GM19328 (cell line): Measurements from ENCODE around the gene AKAP13.

Experiments used
- ATAC-seq: cut with Tn5 transposase; IDR thresholded peaks from one replicate; pipeline ENCODE4 v1.9.1; 2021; ENCODE audit warnings: mild to moderate bottlenecking, moderate library complexity; ENCODE audit not compliant: unreplicated experiment

Gene AKAP13

GRCh38 chr15:85404918-85405866 is 24.8 kb downstream of the AKAP13 start:
- ATAC-seq = no peak

DNA sequence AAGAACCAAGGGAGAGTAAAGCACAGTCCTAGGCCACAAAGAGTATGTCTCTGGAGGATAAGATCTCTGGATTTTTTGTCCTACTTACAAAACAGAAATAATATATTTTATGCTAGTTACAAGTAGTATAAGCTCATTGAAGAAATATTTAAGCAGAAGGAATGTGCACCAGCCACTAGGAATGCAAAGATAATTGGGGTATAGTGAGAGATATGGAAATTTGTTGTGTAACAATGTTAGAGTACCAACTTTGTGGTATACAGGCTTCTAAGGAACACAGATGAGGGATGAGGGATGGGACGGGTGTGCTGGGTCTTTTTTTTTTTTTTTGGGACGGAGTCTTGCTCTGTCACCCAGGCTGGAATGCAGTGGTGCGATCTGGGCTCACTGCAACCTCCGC is 26.5 kb downstream of the AKAP13 start:
- no peak for ATAC-seq

DNA sequence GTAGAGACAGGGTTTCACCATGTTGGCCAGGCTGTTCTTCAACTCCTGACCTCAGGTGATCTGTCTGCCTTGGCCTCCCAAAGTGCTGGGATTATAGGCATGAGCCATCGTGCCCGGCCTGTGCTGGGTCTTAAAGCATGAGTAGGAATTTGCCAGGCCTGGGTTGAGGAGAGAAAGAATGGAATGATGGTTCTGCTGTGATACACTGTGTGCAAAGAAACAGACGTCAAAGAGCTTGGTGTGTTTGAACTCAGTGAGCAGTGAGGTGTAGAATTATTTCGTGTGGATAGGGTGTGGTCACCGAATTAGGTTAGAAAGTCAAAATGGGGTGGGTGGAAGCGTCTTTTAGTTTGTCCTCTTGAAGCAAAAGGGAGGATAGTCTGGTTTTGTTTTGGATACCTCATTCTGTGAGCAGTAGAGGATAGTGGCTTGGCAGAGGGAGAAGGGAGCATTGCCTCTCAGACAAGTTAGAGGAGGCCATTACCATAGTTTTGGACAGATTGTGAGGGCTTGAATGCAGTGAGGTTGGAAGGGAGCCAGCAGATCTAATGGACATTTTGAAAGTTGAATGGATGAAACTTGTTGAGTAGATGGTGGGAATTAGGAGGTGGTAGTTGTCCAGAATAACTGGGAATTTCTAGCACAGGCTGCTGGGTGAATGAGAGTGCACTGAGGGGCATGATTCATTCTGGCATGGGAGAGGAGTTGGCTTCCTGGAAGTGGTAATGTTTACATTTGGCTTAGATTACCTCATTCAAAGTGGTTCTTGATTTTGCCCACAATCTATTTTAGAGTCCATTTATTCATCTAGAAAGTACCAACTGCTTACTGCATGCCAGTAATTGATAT is 27.2 kb downstream of the AKAP13 start:
- peak; percentile 13 for ATAC-seq

DNA sequence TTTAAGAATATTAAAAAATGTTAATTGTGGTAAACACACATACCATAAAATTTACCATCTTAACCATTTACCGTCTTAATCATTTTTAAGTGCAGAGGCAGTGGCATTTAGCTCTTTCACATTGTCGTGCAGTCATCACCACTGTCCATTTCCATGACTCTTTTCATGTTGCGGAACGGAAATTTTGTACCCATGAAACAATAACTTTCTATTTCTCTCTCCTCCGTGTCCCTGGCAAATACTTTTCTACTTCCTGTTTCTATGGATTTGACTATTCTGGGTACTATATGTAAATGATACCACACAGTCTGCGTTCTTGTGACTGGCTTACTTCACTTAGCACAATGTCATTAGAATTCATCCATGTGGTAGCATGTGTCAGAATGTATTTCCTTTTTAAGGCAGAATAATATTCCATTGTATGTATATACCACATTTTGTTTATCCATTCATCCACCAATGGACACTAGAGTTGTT is 27.9 kb downstream of the AKAP13 start:
- peak; percentile 57 for ATAC-seq

- no peak for ATAC-seq
Measured at GRCh38 chr15:85412066-85412465, 31.7 kb downstream of the AKAP13 start.

- peak; percentile 98 for ATAC-seq
Measured at GRCh38 chr15:85412956-85413854, 32.8 kb downstream of the AKAP13 start.

DNA sequence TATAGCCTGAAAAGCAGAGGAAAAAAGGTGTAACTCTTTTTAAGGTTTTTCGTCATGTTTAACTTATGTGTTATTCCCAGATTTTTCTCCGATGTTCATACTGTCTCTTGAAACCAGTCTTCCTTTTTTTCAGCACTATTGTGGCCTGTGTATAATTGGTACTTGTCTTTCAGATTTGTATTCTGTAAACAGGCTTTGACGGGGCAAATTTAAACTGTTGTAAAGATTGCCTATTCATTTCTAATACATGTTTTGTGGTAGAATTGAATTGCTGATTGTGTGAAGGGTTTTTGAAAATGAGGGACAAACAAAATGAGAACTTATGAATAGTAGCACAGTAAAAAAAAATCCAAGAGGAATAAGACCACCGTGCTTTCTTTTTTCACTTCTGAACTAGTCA is 33.6 kb downstream of the AKAP13 start:
- ATAC-seq = no peak

DNA sequence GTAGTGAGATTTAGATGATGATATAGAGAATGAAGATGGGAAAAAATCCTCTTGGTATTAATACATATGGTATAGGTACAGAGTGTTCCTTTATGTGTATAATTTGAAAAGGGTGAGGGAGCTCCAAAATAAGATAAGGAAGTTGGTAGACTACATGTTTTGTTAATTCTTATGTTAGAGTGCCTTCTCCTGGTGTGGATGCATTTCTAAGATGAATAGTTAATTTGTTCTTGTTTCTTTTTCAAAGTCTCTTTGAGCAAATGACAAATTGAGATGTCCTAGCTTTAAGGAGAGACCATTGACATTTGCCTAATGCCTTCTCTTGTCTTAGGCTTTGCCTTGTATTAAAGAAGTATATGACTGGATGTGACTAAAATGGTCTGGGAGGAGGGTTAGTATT is 34.1 kb downstream of the AKAP13 start:
- no peak for ATAC-seq

DNA sequence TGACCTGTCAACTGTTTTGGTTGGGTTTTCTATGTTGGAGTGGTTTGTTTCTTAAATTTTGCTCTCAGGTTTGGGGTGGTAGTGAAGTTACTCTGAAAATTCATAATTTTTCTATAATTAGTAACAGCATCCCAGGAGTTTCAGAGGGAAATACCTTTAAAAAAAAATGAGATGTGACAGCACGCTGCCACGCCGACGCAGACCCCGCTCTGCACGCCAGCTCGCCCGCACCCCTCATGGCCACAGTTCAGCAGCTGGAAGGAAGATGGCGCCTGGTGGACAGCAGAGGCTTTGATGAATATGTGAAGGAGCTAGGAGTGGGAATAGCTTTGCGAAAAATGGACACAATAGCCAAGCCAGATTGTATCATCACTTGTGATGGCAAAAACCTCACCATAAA is 34.6 kb downstream of the AKAP13 start:
- no peak for ATAC-seq

DNA sequence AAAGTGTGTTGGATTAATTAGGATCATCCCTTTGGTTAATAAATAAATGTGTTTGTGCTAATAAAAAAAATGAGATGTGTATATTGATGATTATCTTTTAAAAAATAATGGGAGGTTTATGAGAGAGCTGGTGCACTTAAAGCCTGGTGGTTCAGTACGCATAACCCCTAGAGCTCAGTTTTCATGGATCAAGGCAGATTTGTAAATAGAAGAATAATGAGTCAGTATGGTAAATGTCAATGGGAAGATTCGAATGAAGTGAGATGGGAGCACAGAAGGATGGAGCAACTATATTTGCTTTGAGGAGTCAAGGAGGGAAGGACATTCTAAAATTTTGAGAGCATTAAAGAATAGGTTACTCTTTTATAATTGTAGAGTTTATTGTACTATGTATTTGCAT is 35.4 kb downstream of the AKAP13 start:
- no peak for ATAC-seq

DNA sequence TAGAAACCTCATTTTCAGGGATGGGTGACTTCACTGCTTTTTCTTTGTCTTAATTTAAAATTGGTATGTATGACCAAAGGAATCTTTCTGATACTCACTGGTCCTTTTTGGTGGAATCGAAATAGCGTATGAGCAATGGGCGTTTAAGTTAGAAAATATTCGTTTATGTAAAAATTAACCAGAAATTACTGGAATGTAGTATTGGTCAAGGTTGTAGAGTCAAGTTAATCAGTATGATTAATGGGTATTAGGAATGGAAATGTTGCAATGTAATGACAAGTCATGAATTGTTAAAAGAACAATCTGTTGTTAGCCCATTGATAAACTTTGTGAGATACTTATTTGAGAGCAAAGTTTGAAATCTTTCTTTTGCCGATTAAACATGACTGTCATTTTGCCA is 36.9 kb downstream of the AKAP13 start:
- ATAC-seq = no peak

DNA sequence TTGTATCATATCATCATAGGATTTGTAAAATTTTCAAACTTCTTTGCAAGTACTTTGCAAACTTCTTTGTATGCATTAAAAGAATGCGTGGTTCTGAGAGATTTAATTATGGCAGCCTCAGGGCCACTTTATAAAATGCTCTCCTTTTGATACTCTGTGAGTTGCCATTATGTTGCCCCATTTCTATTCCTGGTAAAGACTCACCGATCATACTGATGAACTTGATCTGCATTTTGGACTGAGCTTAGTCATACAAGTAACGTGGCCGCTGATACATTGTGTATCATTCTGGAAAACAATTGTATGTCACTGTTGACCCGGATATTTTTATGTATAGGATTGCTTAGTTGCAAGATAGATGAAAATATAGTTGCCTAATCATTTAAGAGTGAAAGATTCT is 38.8 kb downstream of the AKAP13 start:
- no peak for ATAC-seq

DNA sequence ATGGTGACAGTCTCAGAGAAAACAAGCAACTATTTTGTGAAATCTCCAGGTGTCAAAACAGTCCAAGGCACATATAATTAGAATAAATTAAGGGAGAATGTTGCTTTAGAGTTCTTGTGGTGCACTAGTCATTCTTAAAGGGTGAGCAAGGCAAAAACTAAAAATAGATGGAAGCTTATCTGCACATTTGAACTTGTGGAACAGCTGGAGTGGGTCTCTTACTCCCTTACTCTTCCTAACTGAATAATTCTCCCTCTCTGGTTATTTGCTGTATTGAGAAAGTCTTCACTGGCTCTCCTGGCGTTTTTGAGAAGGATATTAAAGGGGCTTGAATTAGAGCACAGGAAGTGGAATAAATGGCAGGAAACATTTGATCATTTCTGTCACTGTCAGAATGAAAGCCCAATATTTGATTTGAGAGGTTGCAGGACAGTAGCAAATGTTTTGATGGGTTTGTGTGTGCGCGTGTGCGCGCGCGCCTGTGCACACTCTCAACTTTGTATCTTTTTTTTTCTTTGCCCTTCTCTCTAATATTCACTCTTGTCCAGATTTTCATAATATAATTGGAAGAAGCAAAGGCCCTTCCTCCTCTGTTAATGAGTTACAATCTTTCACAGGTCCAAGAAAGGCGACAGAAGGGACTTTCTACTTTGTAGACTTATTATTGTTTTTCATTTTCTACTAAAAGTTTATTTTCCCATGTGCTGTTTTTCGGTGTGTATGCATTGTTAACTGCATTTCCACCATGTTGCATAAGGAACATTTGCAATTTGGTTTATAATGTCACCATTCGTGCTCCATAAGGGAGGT is 40.9 kb downstream of the AKAP13 start:
- no peak for ATAC-seq

DNA sequence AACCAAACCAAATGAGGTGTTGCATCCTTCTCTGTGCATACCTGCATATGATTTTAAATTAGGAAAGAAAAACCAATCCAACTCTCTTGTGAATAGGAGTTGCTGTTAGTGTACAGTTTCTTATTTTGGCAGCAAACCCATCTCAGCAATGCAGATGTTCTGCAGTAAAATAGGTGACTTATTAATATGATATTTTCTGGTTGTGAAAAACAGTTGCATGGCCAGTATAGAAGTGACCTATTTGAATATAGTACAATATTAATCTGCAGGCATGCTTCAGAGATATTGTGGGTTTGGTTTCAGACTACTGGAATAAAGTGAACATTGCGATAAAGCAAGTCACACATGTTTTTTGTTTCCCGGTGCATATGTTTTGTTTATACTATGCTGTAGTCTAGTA is 42.2 kb downstream of the AKAP13 start:
- no peak for ATAC-seq

- ATAC-seq = no peak
Measured at GRCh38 chr15:85423256-85423655, 42.9 kb downstream of the AKAP13 start.

DNA sequence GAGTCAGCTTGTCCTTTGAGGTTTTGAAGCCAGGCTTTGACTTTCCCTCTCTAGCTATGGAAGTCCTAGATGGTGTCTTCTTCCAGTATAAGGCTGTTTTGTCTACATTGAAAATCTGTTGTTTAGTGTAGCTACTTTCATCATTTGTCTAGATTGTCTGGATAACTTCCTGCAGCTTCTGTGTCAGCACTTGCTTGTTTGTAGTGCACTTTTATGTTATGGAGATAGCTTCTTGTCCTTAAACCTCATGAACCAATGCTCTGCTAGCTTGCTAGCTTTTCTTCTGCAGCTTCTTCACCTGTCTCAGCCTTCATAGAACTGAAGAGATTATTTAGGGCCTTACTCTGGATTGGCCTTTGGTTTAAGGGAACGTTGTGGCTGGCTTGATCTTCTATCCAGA is 43.8 kb downstream of the AKAP13 start:
- ATAC-seq = no peak

- ATAC-seq = no peak
Measured at GRCh38 chr15:85426481-85426880, 46.1 kb downstream of the AKAP13 start.

- ATAC-seq = no peak
Measured at GRCh38 chr15:85427286-85428028, 47.1 kb downstream of the AKAP13 start.

- no peak for ATAC-seq
Measured at GRCh38 chr15:85429522-85429921, 49.1 kb downstream of the AKAP13 start.
